HG02610 (cell line): ENCODE data around the gene LGMN.

ENCODE experiments used
- ATAC-seq: cut with Tn5 transposase; IDR thresholded peaks from one replicate; pipeline ENCODE4 v1.9.1; 2021; ENCODE audit warnings: mild to moderate bottlenecking, moderate library complexity; ENCODE audit not compliant: unreplicated experiment

Gene LGMN

GRCh38 chr14:92748259-92749016 is at the start of gene LGMN:
TSS of gene LGMN (minus strand) at chr14:92748627. CDS start at chr14:92732786, 15,841 bp downstream.
- ATAC-seq, result peak; percentile 59

DNA sequence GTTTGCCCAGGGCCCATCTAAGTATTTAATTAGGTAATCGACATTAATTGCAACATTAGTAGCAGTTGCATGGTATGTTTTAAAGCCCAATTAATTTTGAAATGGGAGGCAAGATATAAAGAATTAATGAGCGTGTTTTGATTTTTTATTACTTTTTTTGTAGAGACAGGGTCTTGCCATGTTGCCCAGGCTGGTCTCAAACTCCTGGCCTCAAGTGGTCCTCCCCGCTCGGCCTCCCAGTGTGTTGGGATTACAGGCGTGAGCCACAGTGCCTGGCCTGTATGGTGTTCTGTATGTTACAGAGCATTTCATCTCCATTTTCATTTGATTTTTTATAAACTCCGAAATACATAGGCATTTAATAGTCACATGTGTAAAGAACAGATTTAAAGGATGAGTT is 46.5 kb upstream of the LGMN start:
- ATAC-seq, result no peak

DNA sequence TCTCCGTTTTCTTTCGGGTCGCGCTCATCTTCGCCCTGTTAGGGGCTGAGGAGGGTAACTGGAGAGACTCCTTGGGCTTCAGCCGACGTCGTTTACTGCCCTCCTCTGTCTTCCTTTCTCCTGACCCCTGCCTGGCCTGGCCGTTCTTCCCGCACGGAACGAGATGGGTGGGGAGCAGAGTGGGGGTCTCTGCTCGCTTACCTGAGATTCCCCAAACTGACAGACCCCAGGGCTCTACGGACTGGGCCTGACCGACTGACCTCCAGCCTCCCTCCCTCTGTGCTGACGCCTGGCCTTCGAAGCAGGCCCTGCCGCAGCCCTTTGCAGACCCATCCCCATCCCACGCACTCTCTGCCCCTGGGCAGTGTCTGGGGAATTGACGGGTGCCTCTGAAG is 46.1 kb upstream of the LGMN start:
- peak; percentile 2 for ATAC-seq

DNA sequence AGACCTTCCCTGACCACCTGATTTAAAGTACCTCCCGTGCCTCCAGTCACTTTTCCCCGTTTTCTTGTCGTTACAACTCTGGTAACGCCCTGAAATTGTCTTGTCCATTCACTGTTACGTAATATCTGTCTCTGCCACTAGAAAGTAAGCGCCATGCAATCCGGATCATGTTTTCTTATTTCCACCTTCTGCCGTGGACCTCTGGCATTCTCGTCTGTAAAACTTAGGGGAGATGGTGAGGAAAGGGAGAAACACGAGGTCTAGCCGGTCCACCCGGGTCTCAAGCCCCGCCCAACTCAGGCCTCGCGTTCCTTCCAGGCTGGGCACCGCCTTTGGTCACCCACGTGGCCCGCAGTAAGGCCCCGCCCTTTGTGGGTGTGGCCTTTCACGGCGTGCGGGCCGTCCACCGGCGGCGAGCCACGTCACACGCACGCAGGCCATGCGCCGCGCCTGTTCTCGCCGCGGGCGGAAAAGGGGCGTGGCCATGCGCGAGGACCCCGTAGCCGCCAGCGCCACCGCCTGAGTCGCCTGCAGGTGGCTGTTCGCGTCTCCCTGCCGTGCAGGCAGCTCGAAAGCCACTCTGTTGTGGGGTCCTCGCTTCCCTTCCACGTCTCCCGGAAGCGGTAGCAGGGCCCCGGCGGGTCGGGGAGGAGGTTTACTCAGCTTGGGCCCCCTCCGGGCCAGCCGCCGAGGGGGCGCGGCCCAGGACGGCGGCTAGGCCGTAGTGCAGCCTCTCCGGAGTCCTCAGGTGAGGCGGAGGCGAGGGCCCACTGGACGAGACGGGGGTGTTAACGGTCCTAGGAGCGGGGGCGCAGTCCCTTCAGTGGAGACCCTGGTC is 45.5 kb upstream of the LGMN start, which contains the start of gene GOLGA5:
TSS of gene GOLGA5 (plus strand) at position 597 of the 838 bp plus-strand sequence. CDS start 3,133 bp downstream, outside the sequence.
- peak; percentile 97 for ATAC-seq

DNA sequence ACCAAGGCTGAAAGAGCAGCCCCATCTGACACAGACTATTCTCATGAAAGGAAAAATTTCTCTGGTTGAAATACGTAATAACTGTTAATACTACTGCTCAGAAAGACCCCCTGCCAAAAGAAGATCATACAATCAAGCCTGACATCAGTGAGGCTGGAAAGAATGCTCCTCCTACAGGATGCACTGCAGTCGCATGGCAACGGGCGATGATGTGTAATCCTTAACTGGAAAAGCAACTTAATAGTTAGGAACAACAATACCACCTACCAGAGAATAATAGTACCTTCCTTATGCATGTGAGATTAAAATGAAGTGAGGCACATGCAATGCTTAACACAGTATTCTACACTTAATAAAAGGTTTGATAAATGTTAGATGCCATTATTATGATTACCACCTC is 44.5 kb upstream of the LGMN start:
- no peak for ATAC-seq

GRCh38 chr14:92789457-92790089 is 41.1 kb upstream of the LGMN start:
- no peak for ATAC-seq

GRCh38 chr14:92787554-92787953 is 39.1 kb upstream of the LGMN start:
- ATAC-seq, result no peak

DNA sequence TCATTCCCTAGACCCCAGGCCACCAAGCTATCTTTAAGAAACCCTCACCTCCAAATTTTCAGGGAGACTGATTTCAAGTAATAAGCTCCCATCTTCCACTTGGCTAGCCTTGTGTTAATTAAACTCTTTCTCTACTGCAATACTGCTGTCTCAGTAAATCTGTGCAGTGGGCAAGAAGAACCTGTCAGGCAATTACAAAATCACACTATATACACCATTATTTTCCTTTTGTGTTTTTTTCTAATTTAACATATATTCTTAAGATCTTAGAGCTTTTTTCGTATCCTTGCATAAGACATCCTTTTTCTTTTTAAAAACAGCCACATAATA is 38.0 kb upstream of the LGMN start:
- no peak for ATAC-seq

GRCh38 chr14:92785667-92786426 is 37.4 kb upstream of the LGMN start:
- ATAC-seq, result no peak

- no peak for ATAC-seq
Measured at GRCh38 chr14:92783813-92784431, 35.5 kb upstream of the LGMN start.

GRCh38 chr14:92781350-92781749 is 32.9 kb upstream of the LGMN start:
- no peak for ATAC-seq

DNA sequence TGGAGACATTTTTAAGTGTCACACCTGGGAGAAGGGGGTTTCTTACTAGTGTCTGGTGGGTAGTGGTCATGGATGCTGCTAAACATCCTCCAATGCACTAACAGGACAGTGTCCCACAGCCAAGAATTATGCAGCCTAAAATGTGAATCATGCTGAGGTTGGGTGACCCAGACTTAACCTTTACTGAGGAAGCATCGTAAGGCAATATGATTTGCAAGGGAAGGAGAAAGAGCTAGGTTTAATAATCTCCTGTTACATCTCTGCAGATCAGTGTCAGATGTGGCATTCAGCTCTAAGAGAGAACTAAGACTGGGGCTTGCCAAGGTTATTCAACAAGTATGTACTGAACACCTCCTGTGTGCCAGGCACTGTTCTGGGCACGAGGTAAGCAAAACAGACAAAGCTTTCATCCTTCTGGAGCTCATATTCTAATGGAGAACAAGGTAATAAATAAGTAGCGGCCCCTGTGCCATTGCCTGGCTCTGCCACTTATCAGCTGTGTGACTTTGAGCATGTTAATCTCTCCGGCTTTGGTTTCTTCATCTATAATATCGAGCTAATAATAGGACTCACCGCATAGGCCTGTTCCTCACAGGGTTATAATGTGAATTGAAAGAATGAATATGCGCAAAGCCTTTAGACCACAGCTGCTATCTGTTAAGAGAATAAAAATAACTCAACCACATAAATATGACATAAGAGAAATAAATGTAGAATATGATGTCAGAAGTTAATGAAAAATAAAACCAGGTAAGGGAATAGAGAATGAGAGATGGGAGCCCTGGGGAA is 32.2 kb upstream of the LGMN start:
- no peak for ATAC-seq

- peak; percentile 25 for ATAC-seq
Measured at GRCh38 chr14:92778868-92779565, 30.6 kb upstream of the LGMN start.

GRCh38 chr14:92775292-92775691 is 26.9 kb upstream of the LGMN start:
- peak; percentile 82 for ATAC-seq

DNA sequence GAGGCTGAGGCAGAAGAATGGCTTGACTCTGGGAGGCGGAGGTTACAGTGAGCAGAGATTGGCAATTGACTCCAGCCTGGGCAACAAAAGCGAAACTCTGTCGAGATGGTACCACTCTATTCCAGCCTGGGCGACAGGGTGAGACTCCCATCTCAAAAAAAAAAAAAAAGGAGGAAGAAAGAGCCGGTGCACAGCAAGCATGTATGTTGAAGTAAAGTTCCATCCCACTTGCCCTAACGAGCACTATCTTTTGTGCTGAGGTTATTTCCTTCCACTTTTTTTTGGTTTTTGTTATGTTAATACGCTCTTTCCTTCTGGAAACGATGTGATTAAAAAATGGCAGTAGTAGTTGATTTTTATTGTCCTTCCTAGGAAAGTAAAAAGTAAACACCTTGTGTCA is 26.1 kb upstream of the LGMN start:
- no peak for ATAC-seq

DNA sequence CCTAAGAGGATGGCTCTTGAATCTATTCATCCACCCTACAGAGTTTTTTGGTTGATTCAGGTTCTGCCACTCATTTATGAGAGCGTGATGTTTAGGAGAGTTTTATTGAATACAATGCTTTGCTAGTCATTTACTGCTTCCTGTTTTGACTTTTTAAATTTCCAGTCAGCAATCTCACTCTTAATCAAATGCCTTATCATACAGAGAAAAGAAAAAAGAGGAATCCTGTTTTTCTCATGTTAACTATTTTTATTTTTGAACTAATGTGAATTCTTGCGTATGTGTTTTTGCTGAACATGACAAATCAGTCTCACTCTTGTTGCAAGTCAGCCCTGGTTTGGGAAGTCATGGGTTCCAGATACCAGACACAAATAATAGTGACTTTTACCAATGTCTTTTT is 22.1 kb upstream of the LGMN start:
- ATAC-seq, result peak; percentile 23

DNA sequence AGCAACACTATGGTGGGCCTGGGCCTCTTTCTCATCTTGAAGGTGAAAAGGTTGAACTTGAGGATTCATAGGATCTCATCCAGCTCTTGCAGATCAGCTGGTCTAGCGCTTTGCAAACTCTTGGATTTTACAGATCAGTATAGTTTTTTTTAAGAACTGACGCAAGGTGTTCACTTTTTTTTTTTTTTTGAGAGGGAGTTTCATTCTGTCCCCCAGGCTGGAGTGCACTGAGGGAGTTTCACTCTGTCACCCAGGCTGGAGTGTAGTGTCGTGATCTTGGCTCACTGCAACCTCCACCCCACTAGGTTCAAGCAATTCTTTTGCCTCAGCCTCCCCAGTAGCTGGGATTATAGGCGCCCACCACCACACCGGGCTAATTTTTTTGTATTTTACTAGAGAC is 20.4 kb upstream of the LGMN start:
- no peak for ATAC-seq

- ATAC-seq, result peak; percentile 84
Measured at GRCh38 chr14:92768236-92768635, 19.8 kb upstream of the LGMN start.
